Endothelial cell of umbilical vein (primary cell): Measurements from ENCODE around the gene NOX5. TPM values are rescaled to one million over a fixed set of nuclear protein-coding genes. Genes with fewer than 3 reads are reported as not detected.

ENCODE experiments used
- BruUV-seq: library from RNA; stranded (reverse); fragments of 400-500 nt; replicated peaks from 2 replicates; lab custom pipeline; 2021; lab: Mats Ljungman, UMichigan
- CTCF ChIA-PET: fragments of 300-600, 350-600 bp; sonication (Branson Sonifier 250); formaldehyde crosslinking; loops from one replicate; lab custom pipeline; 2021; ENCODE audit warnings: antibody characterized with exemption, inconsistent platforms; lab: Charles Lee
- POLR2A ChIA-PET: fragments of 300-600, 350-600 bp; sonication (Branson Sonifier 250); formaldehyde crosslinking; loops from one replicate; lab custom pipeline; 2021; ENCODE audit warnings: antibody characterized with exemption, inconsistent platforms; lab: Charles Lee
- DNase-seq: peaks from one replicate; pipeline ENCODE4 v3.0.0-alpha.2; 2011; ENCODE audit warnings: low read depth, low spot score
- FAIRE-seq: peaks from 2 replicates; lab custom pipeline; 2011; peaks lifted over from hg19 to GRCh38; lab: Jason Lieb, UNC
- H2AFZ ChIP-seq: 2 replicates; pipeline ENCODE4 v1.6.0; 2012; ENCODE audit warnings: low read depth, low read length, control low read depth, inconsistent platforms
- H3K27ac ChIP-seq: 2 replicates; pipeline ENCODE4 v1.5.1; 2011; ENCODE audit warnings: low read depth, mild to moderate bottlenecking, control low read depth, low read length, moderate library complexity; ENCODE audit not compliant: insufficient read depth
- H3K27me3 ChIP-seq, 2 experiments: 2 replicates each; pipeline versions ENCODE4 v1.6.0 to v1.6.1; 2011; ENCODE audit warnings: low read length in 2 of 2, mixed read lengths in 1 of 2; ENCODE audit not compliant: control insufficient read depth in 2 of 2, insufficient read depth in 2 of 2
- H3K36me3 ChIP-seq, 2 experiments: 2 replicates in 1 of 2; 3 replicates in 1 of 2; pipeline ENCODE4 v1.5.1; 2011; ENCODE audit warnings: low read length in 2 of 2, mild to moderate bottlenecking in 1 of 2, moderate library complexity in 1 of 2; ENCODE audit not compliant: control insufficient read depth in 2 of 2, insufficient read depth in 2 of 2; ENCODE audit errors: extremely low read depth in 1 of 2
- H3K4me1 ChIP-seq: 3 replicates; pipeline ENCODE4 v1.5.1; 2011; ENCODE audit warnings: mild to moderate bottlenecking, low read length; ENCODE audit not compliant: control insufficient read depth, insufficient read depth; ENCODE audit errors: extremely low read depth
- H3K4me2 ChIP-seq: 2 replicates; pipeline ENCODE4 v1.6.1; 2011; ENCODE audit warnings: low read length, control low read depth, mixed read lengths; ENCODE audit not compliant: insufficient read depth
- H3K4me3 ChIP-seq, 3 experiments: fragments of 200-600 bp in 1 of 3; sonication (generic), shearing (Covaris generic) in 1 of 3; replicated peaks in 1 of 3; 2 replicates each; pipeline ENCODE4 v1.5.1; 2011 to 2016; ENCODE audit warnings: control low read depth in 3 of 3, low read length in 3 of 3, mild to moderate bottlenecking in 2 of 3, inconsistent platforms in 1 of 3, low read depth in 1 of 3, moderate library complexity in 1 of 3; ENCODE audit not compliant: insufficient read depth in 1 of 3
- H3K79me2 ChIP-seq: 2 replicates; pipeline ENCODE4 v1.6.0; 2012; ENCODE audit warnings: low read length, inconsistent platforms; ENCODE audit not compliant: control insufficient read depth, insufficient read depth
- H3K9ac ChIP-seq: replicated peaks from 2 replicates; pipeline ENCODE3; 2011; ENCODE audit warnings: low read length, control low read depth; ENCODE audit not compliant: insufficient read depth; ENCODE audit errors: extremely low read depth
- H3K9me1 ChIP-seq: replicated peaks from 3 replicates; pipeline ENCODE4 v1.6.0; 2011; ENCODE audit warnings: mild to moderate bottlenecking, low read length; ENCODE audit not compliant: control insufficient read depth, insufficient read depth; ENCODE audit errors: extremely low read depth
- H3K9me3 ChIP-seq: replicated peaks from 2 replicates; pipeline ENCODE4 v1.5.1; 2012; ENCODE audit warnings: low read length, inconsistent platforms; ENCODE audit not compliant: control insufficient read depth, insufficient read depth
- H4K20me1 ChIP-seq: replicated peaks from 2 replicates; pipeline ENCODE3; 2011; ENCODE audit warnings: mild to moderate bottlenecking, low read length; ENCODE audit not compliant: control insufficient read depth, insufficient read depth; ENCODE audit errors: extremely low read depth
- CTCF ChIP-seq, 2 donors: IDR thresholded peaks; 1 replicate in 1 of 2; 2 replicates in 1 of 2; pipeline ENCODE4 v1.5.1; 2011; ENCODE audit warnings: low read length in 2 of 2, mild to moderate bottlenecking in 2 of 2, moderate library complexity in 2 of 2, control low read depth in 1 of 2, inconsistent platforms in 1 of 2, low read depth in 1 of 2; ENCODE audit not compliant: insufficient read depth in 1 of 2; ENCODE audit errors: extremely low read depth in 1 of 2
- EZH2 ChIP-seq: IDR thresholded peaks from 2 replicates; pipeline ENCODE4 v1.6.1; 2012; ENCODE audit warnings: borderline replicate concordance, low read depth, mild to moderate bottlenecking, moderate library complexity, low read length, inconsistent platforms; ENCODE audit not compliant: severe bottlenecking
- FOS ChIP-seq: IDR thresholded peaks from 2 replicates; pipeline ENCODE4 v1.6.1; 2011; ENCODE audit warnings: mild to moderate bottlenecking, low read length, moderate library complexity, borderline replicate concordance; ENCODE audit not compliant: insufficient read depth
- GATA2 ChIP-seq: IDR thresholded peaks from 2 replicates; pipeline ENCODE4 v1.7.0; 2011; ENCODE audit warnings: low read depth, mild to moderate bottlenecking, moderate library complexity, mixed read lengths, low read length; ENCODE audit not compliant: insufficient read length, insufficient read depth
- JUN ChIP-seq: IDR thresholded peaks from 2 replicates; pipeline ENCODE4 v1.6.1; 2011; ENCODE audit warnings: borderline replicate concordance, low read depth; ENCODE audit not compliant: insufficient read length, insufficient read depth
- MAX ChIP-seq: IDR thresholded peaks from 2 replicates; pipeline ENCODE4 v1.6.1; 2011; ENCODE audit not compliant: insufficient read depth, insufficient read length
- MYC ChIP-seq: IDR thresholded peaks from one replicate; pipeline ENCODE4 v1.6.1; 2011; ENCODE audit warnings: mild to moderate bottlenecking, low read depth, low read length
- POLR2A ChIP-seq: IDR thresholded peaks from 2 replicates; pipeline ENCODE4 v1.6.1; 2012; ENCODE audit warnings: low read depth, mild to moderate bottlenecking, control low read depth, low read length
- POLR2AphosphoS5 ChIP-seq: IDR thresholded peaks from 2 replicates; pipeline ENCODE4 v1.6.1; 2012; ENCODE audit warnings: low read depth, mild to moderate bottlenecking, control low read depth, low read length, moderate library complexity; ENCODE audit not compliant: insufficient read depth
- dilution Hi-C: fragments of 300-500 bp; cut with MboI; formaldehyde crosslinking; loops from one replicate; pipeline ENCODE4 v1.15.0; 2019; ENCODE audit warnings: low sequenced_read_pairs; ENCODE audit not compliant: extremely low pct_ligation_motif_present
- intact Hi-C: fragments of 100-400 bp; cut with micrococcal nuclease; formaldehyde crosslinking; loops from one replicate; pipeline ENCODE4 v1.10.0; 2022
- polyA plus RNA-seq, 4 experiments: library from polyadenylated mRNA; depleted of rRNA in 3 of 4; stranded (reverse) in 3 of 4; unstranded in 1 of 4; fragments of >200 nt; gene quantifications; 2 replicates each; pipeline versions ENCODE4 v1.2.1 to v1.2.3, GENCODE V29; 2011 to 2012; ENCODE audit warnings: missing spikeins in 1 of 4
- total RNA-seq: library from RNA; stranded (reverse); gene quantifications from 2 replicates; pipeline ENCODE4 v1.2.3, GENCODE V29; 2021

NOX5 gene
- total and polyA plus RNA-seq, 2 donors (not counting 3 experiments of a cell fraction or from before 2014, with no cell fraction given), result 0.08 TPM; not detected in 1

- H2AFZ ChIP-seq, result no peak overlapping the region
- no peak overlapping the region for H3K9ac ChIP-seq
- no peaks in the 10 kb centered on the region for H3K36me3 ChIP-seq
- dilution Hi-C loops, result no loop called here
- H3K27ac ChIP-seq, result no peak overlapping the region
- POLR2A ChIA-PET, result no interaction called here
- no peaks in the 10 kb centered on the region for H3K9me1 ChIP-seq
- no TSS peak for BruUV-seq
- no peak overlapping the region for H3K4me2 ChIP-seq
- FAIRE-seq (no peak), DNase-seq (no peak)
- no peak overlapping the region for H3K4me3 ChIP-seq
- no peaks in the 10 kb centered on the region for H4K20me1 ChIP-seq
- H3K27me3 ChIP-seq, result peaks cover 13 to 20% of the 10 kb centered on the region in 2 experiments
- CTCF ChIA-PET, result interaction anchor here (1.0 kb wide), 1 partner anchor 12 kb away, joined by 6 read pairs; no protein-coding TSS in a partner anchor
- no peaks in the 10 kb centered on the region for H3K9me3 ChIP-seq
- TF ChIP-seq MAX, result no peak
- no peak for TF ChIP-seq EZH2
- TF ChIP-seq MYC, result no peak
- TF ChIP-seq POLR2A, result no peak
- TF ChIP-seq GATA2, result no peak
- TF ChIP-seq JUN, result no peak
- TF ChIP-seq FOS, result no peak
- no peak for TF ChIP-seq CTCF (IDR thresholded peaks at IDR 0.05; ENCODE audit: extremely low read depth in 1 of 2, insufficient read depth in 1 of 2, low read depth in 1 of 2, low read length in 2 of 2)
- no peak for TF ChIP-seq POLR2AphosphoS5
- no peaks in the 10 kb centered on the region for H3K79me2 ChIP-seq
- H3K4me1 ChIP-seq, result no peaks in the 10 kb centered on the region
- intact Hi-C loops, result no loop called here
Measured at GRCh38 chr15:69018951-69019350, 4.5 kb downstream of the NOX5 start.
